Fibroblast of lung (primary cell): ENCODE measurements around the gene SMG6. TPM values are rescaled to one million over a fixed set of nuclear protein-coding genes. Genes with fewer than 3 reads are reported as not detected.

ENCODE experiments used
- DNase-seq, 2 donors: peaks; one replicate each; pipeline versions ENCODE4 v3.0.0 to v3.0.0-alpha.2; 2010; ENCODE audit warnings: low read depth in 2 of 2
- H2AFZ ChIP-seq: 2 replicates; pipeline ENCODE4 v1.5.1; 2012; ENCODE audit warnings: low read length, control low read depth, inconsistent platforms
- H3K27ac ChIP-seq: 2 replicates; pipeline ENCODE4 v1.5.1; 2011; ENCODE audit warnings: low read length, control low read depth; ENCODE audit not compliant: insufficient read depth
- H3K27me3 ChIP-seq: 2 replicates; pipeline ENCODE4 v1.5.1; 2011; ENCODE audit warnings: mild to moderate bottlenecking, low read length; ENCODE audit not compliant: control insufficient read depth, insufficient read depth
- H3K36me3 ChIP-seq: 2 replicates; pipeline ENCODE4 v1.5.1; 2011; ENCODE audit warnings: low read length; ENCODE audit not compliant: control insufficient read depth, insufficient read depth
- H3K4me1 ChIP-seq: 2 replicates; pipeline ENCODE4 v1.5.1; 2011; ENCODE audit warnings: low read length; ENCODE audit not compliant: control insufficient read depth, insufficient read depth; ENCODE audit errors: extremely low read depth
- H3K4me2 ChIP-seq: 2 replicates; pipeline ENCODE4 v1.5.1; 2011; ENCODE audit warnings: low read length, control low read depth; ENCODE audit not compliant: insufficient read depth; ENCODE audit errors: extremely low read depth
- H3K4me3 ChIP-seq, 4 experiments: fragments of 200-600 bp in 1 of 4; sonication (generic) in 1 of 4; replicated peaks in 1 of 4; 2 replicates each; pipeline ENCODE4 v1.5.1; 2011 to 2016; ENCODE audit warnings: low read length in 4 of 4, low read depth in 3 of 4, mild to moderate bottlenecking in 3 of 4, control low read depth in 2 of 4, inconsistent platforms in 1 of 4, mixed read lengths in 1 of 4; ENCODE audit not compliant: insufficient read depth in 1 of 4; ENCODE audit errors: control extremely low read depth in 1 of 4
- H3K79me2 ChIP-seq: 2 replicates; pipeline ENCODE4 v1.5.1; 2012; ENCODE audit warnings: mild to moderate bottlenecking, low read length, inconsistent platforms; ENCODE audit not compliant: control insufficient read depth, insufficient read depth
- H3K9ac ChIP-seq: 2 replicates; pipeline ENCODE4 v1.5.1; 2011; ENCODE audit warnings: mild to moderate bottlenecking, low read length, control low read depth; ENCODE audit not compliant: insufficient read depth
- H3K9me3 ChIP-seq: 2 replicates; pipeline ENCODE4 v1.5.1; 2012; ENCODE audit warnings: low read depth, low read length; ENCODE audit not compliant: control insufficient read depth, insufficient read depth
- H4K20me1 ChIP-seq: 2 replicates; pipeline ENCODE4 v1.5.1; 2011; ENCODE audit warnings: low read length; ENCODE audit not compliant: control insufficient read depth, insufficient read depth; ENCODE audit errors: extremely low read depth
- EZH2 ChIP-seq: IDR thresholded peaks from 2 replicates; pipeline ENCODE4 v1.5.1; 2012; ENCODE audit warnings: low read length, control low read depth, mild to moderate bottlenecking; ENCODE audit errors: missing control alignments
- polyA plus RNA-seq, 2 donors: library from polyadenylated mRNA; depleted of rRNA in 1 of 2; stranded (reverse) in 1 of 2; unstranded in 1 of 2; fragments of >200 nt; gene quantifications; 2 replicates each; pipeline ENCODE4 v1.2.1, GENCODE V29; 2011 to 2012; ENCODE audit warnings: missing spikeins in 1 of 2
- total RNA-seq: library from RNA; depleted of rRNA; stranded (reverse); fragments of >200 nt; gene quantifications from 2 replicates; pipeline ENCODE4 v1.2.1, GENCODE V29; 2014
- TF ChIP-seq, protein P1 (sequence below), 2 donors: IDR thresholded peaks in 1 of 2; conservative IDR thresholded peaks in 1 of 2; 1 replicate in 1 of 2; 2 replicates in 1 of 2; pipeline ENCODE4 v1.5.1; 2011 to 2012; ENCODE audit warnings: low read length in 2 of 2, control low read depth in 1 of 2, inconsistent platforms in 1 of 2, low read depth in 1 of 2, mild to moderate bottlenecking in 1 of 2

SMG6 gene
- total and polyA plus RNA-seq, 2 donors (not counting 1 experiment from before 2014, with no cell fraction given): 14.7 to 29.9 TPM

DNA sequence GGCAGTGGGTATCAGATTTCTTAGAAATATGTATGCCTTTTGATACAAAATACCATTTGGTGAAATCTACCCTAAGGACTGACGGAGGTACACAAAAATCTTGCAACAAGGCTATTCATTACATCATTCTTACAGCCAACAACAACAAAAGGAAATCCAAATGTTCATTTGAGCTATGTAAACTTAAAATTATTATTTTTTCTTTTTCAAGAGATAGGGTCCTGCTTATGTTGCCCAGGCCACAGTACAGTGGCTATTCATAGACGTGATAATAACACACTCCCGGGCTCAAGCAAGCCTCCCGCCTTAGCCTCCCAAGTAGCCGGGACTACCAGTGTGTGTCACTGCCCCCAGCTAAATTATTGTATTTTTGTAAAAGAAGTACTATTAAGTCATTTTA, 9.2 kb upstream of the SMG6 start:
- TF ChIP-seq, protein P1, sequence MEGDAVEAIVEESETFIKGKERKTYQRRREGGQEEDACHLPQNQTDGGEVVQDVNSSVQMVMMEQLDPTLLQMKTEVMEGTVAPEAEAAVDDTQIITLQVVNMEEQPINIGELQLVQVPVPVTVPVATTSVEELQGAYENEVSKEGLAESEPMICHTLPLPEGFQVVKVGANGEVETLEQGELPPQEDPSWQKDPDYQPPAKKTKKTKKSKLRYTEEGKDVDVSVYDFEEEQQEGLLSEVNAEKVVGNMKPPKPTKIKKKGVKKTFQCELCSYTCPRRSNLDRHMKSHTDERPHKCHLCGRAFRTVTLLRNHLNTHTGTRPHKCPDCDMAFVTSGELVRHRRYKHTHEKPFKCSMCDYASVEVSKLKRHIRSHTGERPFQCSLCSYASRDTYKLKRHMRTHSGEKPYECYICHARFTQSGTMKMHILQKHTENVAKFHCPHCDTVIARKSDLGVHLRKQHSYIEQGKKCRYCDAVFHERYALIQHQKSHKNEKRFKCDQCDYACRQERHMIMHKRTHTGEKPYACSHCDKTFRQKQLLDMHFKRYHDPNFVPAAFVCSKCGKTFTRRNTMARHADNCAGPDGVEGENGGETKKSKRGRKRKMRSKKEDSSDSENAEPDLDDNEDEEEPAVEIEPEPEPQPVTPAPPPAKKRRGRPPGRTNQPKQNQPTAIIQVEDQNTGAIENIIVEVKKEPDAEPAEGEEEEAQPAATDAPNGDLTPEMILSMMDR (conservative IDR thresholded peaks at IDR 0.05 in 1 of 2, IDR thresholded peaks at IDR 0.05 in 1 of 2; ENCODE audit: low read depth in 1 of 2, low read length in 2 of 2): no peak
- no peak for TF ChIP-seq EZH2
- Histone ChIP-seq H3K4me1 (no peaks in the 10 kb centered on the region), H3K79me2 (no peaks in the 10 kb centered on the region), H3K4me2 (no peak overlapping the region), H3K36me3 (no peaks in the 10 kb centered on the region), H2AFZ (no peak overlapping the region), H3K9me3 (no peaks in the 10 kb centered on the region), H3K27me3 (no peaks in the 10 kb centered on the region), H4K20me1 (no peaks in the 10 kb centered on the region), H3K9ac (no peak overlapping the region), H3K4me3 (no peak overlapping the region), H3K27ac (no peak overlapping the region)
- peak; percentile 5 to 28 for DNase-seq

DNA sequence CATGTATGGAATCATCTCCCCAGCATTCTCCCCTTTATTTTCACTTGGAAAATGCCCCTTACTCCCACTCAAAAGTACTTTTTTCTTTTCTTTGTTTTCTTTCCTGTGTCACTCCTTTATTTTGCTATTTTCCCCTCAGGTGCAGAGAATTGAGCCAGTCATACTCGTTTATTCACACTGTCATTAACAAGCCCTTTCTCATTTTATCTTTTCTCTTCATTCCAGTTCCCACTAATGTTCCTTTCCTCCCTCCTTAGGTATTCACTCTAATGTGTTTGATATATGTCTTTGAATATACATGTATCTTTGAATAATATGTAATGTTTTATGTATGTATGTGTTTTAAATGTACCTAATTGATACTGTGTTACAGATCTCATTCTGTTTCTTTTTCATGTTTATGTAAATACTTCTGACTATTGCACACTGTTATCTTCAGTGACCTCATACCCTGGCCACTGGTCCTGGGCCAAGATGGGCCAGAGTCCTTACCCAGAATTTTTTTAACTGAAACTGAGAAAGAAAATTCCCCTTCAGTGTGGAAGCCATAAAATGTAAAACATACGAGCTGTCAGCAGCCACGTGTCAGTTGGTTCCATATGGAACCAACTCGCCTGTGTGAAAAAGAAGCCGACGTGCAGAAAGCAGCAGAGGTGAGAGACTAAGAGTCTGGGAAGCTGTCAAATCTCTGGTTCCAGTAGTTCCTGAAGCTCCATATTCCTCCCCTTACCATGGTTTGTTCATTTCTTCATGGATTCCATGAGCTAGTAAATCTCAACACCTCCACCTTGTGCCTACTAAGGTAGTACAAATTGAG, 6.0 kb upstream of the SMG6 start:
- Histone ChIP-seq H4K20me1 (no peaks in the 10 kb centered on the region), H3K9ac (no peak overlapping the region), H2AFZ (no peak overlapping the region), H3K79me2 (peaks cover 2% of the 10 kb centered on the region), H3K4me3 (no peak overlapping the region), H3K27me3 (no peaks in the 10 kb centered on the region), H3K36me3 (peaks cover 2% of the 10 kb centered on the region), H3K9me3 (no peaks in the 10 kb centered on the region), H3K4me2 (peak overlapping the region; percentile 13), H3K27ac (peak overlapping the region; percentile 28), H3K4me1 (no peaks in the 10 kb centered on the region)
- no peak for TF ChIP-seq EZH2
- TF ChIP-seq, protein P1 (conservative IDR thresholded peaks at IDR 0.05 in 1 of 2, IDR thresholded peaks at IDR 0.05 in 1 of 2; ENCODE audit: low read depth in 1 of 2, low read length in 2 of 2): no peak
- peak; percentile 20 to 46 for DNase-seq

DNA sequence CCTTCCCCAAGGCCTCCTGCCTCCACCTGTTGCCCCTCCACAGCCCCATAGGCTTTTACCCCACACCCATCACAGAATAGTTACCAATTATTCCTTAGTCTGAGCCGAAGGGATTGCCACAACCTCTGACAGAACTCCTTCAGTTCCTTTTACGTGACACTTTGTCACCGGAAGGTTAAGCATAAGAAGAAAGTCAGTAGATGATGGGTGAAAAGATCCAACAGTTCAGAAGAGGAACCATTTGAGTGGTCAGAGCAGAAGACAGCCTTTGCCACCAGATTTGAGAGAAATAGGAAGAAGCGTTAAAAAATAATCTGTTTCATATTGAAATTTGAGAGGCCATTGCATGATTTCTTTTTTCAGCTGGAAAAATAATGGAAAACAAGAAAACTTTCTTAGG, 1.3 kb upstream of the SMG6 start:
- Histone ChIP-seq H4K20me1 (no peaks in the 10 kb centered on the region), H3K4me2 (no peak overlapping the region), H3K4me3 (no peak overlapping the region), H3K27me3 (no peaks in the 10 kb centered on the region), H3K79me2 (peaks cover 29% of the 10 kb centered on the region), H3K36me3 (peaks cover 2% of the 10 kb centered on the region), H2AFZ (no peak overlapping the region), H3K9ac (no peak overlapping the region), H3K27ac (no peak overlapping the region), H3K4me1 (no peaks in the 10 kb centered on the region), H3K9me3 (no peaks in the 10 kb centered on the region)
- no peak for DNase-seq
- TF ChIP-seq, protein P1 (conservative IDR thresholded peaks at IDR 0.05 in 1 of 2, IDR thresholded peaks at IDR 0.05 in 1 of 2; ENCODE audit: low read depth in 1 of 2, low read length in 2 of 2): no peak
- no peak for TF ChIP-seq EZH2
